ENCODE data around the gene THOC5.
"Not testable (repeated sequence)": the region's sequence is repeated elsewhere in the genome, so short reads cannot be mapped to it uniquely, and the experiment has no call there.

Gene THOC5

DNA sequence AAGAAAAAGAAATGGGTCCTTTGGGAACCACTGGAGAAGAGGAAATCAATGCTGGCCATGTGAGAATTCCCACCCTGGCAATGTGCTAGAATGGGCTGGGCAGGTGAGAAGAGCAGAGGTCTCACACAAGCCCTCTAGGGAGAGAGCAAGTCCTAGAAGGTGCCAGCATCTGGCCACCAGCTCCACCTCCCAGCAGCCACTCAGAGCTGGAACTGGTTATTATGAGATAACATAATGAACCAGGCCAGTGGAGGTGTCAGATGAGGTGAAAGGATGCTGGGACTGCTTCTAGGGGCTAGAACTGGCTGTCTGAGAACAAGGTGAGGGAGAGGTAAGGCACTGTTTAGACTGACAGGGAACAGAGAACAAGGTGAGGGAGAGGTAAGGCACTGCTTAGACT lies 44.3 kb downstream of the THOC5 start:
- no peak for DNase-seq

DNA sequence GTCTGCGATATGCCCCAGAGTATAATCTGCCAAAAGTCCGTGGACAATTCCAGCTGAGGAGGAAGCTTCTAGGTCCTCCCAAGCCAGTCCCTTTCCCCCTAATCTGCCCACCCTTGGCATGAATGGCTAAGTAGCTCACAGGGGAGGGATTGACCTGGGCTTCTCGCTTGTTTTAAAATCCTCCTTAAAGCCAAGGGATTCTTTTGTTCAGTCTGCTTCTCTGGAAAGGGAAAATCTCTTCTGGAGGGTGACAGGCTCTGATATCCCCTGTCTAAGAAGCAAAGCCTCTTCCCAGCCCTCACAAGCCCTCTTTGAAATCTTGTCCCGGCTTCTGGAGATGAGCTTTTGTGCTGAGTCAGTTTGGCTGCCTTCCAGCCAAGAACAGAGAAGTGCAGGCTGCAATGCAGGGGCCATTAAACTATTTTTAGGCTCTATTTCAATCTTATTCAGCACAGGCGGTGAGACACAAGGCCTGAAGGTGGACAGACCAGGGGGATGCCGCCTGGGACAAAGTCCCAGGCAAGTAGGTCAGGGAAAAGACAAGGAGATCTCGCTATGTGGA lies 49.7 kb downstream of the THOC5 start:
- DNase-seq, result peak; percentile 14

DNA sequence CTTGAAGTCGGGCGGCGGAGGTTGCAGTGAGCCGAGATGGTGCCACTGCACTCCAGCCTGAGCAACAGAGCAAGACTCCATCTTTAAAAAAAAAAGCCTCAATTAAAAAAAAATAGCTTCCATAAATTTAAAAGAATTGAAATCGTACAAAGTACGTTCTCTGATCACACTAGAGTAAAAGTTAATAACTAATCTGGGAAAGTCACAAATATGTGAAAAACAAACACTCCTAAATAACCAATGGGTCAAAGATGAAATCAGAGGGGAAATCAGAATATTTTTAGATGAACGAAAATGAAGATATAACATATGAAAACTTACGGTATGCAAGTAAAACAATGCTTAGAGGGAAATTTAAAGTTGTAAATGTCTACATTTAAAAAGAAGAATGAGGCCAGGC lies 53.7 kb downstream of the THOC5 start:
- no peak for DNase-seq

DNA sequence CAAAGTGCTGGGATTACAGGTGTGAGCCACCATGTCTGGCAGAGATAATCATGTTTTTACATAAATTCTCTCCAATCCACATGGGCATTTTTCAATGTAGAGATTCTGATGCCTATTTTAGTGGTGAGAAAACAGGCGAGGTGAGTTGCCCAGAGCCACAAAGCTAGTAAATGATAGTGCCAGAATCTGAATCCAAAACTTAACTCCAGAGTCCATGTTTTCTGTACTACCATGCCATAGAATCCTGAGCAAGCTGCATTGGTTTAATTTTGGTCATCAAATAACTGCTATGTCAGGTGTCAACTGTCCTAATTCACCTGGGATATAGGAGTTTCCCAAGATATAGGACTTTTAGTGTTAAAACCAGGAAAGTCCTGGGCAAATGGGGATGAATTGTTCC lies 59.9 kb downstream of the THOC5 start:
- DNase-seq, result no peak

DNA sequence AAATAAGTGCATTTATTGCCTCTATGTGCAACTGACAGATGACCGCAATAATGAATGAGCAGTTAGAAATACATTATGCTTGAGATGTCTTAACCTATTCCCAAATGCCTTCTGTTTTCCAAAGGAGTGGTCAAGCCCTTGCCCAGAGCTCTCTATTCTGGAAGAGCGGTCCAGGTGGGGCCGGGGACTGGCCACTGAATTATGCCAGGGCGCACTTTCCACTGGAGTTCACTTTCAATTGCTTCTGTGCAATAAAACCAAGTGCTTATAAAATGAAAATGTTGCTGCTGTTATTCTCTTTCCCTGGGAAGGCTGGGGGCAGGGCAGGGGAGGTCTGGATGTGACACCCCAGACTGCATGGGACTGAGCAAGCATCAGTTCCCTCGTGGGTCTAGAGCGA lies 62.5 kb downstream of the THOC5 start:
- DNase-seq, result no peak

DNA sequence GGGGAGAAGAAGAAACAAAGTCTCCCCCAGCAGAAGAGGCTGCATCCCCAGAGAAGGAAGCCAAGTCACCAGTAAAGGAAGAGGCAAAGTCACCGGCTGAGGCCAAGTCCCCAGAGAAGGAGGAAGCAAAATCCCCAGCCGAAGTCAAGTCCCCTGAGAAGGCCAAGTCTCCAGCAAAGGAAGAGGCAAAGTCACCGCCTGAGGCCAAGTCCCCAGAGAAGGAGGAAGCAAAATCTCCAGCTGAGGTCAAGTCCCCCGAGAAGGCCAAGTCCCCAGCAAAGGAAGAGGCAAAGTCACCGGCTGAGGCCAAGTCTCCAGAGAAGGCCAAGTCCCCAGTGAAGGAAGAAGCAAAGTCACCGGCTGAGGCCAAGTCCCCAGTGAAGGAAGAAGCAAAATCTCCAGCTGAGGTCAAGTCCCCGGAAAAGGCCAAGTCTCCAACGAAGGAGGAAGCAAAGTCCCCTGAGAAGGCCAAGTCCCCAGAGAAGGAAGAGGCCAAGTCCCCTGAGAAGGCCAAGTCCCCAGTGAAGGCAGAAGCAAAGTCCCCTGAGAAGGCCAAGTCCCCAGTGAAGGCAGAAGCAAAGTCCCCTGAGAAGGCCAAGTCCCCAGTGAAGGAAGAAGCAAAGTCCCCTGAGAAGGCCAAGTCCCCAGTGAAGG lies 64.3 kb downstream of the THOC5 start:
- DNase-seq, result not testable (repeated sequence)

DNA sequence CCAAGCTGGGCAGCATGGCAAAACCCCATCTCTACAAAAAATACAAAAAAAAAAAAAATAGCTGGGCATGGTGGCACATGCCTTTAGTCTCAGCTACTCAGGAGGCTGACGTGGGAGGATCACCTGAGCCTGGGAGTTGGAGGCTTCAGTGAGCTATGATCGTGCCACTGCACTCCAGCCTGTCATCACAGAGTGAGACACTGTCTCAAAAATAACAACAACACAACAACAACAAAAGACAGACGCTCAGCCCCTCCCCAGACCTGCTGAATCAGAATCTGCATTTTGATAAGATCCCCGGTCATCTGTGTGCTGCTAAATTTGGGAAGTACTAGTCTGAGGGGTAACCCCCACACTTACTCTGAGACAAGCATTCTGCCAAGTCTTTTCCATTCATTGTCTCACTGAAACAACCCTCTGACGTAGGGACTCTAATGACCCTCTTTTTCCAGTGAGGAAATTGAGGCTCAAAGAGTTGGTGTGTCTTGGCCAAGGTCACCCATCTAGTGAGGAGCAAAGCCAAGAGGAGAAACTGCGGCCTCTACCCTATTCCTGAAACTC lies 66.1 kb downstream of the THOC5 start:
- no peak for DNase-seq

DNA sequence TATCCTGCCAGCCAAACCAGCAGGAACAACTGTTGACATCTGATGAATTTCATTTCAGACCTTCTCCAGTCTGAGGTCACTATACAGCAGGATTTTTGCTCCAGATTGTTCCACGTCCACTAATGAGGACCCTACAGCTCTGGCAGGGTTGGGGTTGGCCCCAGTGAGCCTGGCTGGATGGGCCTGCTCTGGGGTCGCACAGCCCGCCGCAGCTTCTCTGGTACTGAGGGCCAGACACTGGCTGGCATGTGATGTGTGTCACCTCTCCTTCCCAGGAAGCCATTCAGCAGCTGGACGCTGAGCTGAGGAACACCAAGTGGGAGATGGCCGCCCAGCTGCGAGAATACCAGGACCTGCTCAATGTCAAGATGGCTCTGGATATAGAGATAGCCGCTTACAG lies 68.1 kb downstream of the THOC5 start:
- DNase-seq, result no peak

DNA sequence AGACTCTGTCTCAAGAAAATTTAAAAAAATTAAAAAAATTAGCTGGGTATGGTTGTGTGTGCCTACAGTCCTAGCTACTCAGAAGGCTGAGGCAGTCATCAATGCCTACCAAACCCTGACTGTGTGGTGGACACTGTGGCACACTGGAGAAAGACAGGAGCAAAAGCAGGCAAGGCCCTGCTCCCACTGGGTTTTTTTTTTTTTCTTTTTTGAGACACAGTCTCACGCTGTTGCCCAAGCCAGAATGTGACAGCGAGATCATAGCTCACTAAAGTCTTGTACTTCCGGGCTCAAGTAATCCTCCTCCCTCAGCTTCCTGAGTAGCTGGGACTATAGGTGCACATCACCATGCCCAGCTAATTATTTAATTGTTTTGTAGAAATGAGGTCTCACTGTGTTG lies 68.9 kb downstream of the THOC5 start:
- no peak for DNase-seq

DNA sequence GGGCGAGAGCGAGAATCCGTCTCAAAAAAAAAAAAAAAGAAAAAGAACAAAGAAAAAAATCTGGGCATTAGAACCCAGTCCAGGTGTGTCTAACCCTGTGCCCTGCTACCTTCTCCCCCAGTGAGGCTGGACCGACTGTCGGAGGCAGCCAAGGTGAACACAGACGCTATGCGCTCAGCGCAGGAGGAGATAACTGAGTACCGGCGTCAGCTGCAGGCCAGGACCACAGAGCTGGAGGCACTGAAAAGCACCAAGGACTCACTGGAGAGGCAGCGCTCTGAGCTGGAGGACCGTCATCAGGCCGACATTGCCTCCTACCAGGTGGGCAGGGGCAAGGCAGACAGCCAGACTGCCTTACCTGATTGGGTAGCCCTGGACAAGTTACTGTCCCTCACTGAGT lies 70.3 kb downstream of the THOC5 start:
- DNase-seq, result no peak

DNA sequence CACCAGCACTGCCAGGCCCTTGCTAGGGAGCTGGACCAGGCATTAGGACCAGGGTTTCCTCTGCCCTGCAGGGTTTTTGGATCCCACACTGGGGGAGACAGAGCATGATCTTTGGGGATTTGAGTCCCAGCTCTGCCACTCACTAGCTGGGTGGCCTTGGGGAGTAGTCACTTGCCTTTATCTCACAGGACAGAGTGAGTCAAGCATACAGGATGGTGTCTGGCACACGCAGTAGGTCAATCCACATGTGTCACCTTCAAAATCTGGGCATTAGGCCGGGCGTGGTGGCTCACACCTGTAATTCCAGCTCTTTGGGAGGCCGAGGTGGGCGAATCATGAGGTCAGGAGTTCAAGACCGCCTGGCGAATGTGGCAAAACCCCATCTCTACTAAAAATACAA lies 70.8 kb downstream of the THOC5 start:
- no peak for DNase-seq

DNA sequence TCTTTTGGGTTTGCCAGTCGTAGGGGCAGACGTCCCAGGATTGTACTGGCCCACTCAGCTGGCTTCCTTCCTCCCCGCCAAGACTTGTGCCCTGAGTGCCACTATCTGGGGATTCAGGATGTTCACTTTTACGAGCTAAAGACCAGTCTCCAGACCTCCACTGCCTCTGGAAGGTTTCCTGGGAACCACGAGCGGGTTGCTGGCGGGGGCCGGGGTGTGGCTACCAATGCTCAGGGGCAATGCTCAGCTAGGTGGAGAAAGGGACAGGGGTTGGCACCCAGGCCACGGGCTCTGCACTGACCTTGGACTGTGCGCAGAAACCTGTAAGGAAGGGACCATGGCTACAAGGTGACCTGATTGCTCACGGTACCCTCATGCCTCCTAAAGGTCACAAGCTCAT lies 71.3 kb downstream of the THOC5 start:
- no peak for DNase-seq

DNA sequence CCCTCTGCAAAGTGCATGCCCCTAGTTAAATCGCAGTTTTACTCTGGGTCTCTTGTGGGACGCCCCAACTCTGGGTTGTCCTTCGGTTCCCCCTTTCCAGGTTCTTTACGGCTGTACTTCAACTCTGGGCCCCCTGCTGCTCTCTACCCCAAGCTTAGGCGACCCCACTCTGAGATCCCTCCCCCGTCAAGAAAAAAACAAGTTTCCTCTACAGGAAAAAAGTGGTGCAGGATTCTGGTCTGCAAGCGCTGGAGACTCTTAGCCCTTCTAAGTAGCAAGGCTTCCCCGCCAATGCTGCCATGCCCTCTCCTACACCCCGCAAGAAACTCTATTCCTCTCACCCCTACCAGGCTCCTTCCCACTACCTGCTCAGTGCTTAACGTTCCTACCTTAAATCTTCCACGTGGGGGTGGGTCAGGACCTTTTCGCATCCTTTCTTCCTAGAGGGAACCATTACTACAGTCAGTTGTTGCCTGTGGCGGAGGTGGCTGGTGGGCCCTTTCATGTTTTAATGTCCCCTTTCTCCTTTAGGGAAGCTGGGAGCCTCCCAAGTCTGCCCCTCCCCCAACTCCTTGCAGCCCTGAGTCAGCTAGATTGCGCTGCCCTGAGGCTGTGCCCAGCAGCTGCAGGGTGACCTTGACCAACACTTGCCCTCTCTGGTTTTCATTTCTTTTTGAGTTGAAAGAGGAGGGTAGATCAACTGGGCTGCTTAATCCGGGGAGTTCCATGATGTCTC lies 72.1 kb downstream of the THOC5 start:
- no peak for DNase-seq

DNA sequence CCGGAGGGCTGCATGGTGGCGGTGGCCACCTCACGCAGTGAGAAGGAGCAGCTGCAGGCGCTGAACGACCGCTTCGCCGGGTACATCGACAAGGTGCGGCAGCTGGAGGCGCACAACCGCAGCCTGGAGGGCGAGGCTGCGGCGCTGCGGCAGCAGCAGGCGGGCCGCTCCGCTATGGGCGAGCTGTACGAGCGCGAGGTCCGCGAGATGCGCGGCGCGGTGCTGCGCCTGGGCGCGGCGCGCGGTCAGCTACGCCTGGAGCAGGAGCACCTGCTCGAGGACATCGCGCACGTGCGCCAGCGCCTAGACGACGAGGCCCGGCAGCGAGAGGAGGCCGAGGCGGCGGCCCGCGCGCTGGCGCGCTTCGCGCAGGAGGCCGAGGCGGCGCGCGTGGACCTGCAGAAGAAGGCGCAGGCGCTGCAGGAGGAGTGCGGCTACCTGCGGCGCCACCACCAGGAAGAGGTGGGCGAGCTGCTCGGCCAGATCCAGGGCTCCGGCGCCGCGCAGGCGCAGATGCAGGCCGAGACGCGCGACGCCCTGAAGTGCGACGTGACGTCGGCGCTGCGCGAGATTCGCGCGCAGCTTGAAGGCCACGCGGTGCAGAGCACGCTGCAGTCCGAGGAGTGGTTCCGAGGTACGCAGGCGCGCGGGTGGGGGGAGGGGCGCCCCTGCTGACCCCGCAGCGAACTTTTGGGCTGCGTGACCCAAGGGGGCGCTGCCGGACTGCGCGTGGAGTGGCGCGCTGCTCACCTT lies 72.9 kb downstream of the THOC5 start:
- DNase-seq, result no peak

DNA sequence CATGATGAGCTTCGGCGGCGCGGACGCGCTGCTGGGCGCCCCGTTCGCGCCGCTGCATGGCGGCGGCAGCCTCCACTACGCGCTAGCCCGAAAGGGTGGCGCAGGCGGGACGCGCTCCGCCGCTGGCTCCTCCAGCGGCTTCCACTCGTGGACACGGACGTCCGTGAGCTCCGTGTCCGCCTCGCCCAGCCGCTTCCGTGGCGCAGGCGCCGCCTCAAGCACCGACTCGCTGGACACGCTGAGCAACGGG lies 73.4 kb downstream of the THOC5 start:
- no peak for DNase-seq

DNA sequence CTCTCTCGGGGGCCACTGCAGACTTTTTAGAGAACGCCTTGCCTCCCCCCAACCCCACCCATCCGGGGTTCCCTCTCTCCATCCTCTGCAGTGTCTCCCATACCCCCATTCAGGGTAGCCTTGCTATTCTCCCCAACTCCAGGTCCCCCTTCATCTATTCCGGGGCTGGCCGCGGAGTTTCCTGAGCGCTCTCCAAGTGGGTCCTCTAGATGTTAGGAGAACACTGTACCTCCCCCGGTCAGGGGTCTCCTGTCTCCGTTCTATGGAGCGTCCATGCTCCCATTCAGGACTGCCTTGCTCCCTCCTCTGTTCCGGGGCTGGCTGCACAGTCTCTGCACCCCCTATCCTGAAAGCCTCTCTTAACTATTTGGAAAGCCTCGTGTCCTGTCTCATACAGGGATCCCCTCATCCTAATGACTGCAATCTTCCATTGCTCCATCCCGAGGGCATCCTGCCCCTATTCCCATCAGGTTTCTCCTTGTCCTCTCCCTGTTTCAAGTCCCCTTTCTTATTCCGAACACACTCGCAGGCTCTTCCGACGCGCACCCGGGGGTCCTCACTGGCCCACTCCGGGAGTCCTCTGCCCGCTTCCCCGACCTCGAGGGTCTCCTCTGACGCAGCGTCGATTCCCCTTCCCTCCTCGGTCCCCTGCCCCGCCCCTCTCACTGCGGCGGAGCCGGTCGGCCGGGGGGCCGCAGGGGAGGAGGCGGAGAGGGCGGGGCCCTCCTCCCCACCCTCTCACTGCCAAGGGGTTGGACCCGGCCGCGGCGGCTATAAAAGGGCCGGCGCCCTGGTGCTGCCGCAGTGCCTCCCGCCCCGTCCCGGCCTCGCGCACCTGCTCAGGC lies 73.9 kb downstream of the THOC5 start, which contains the start of gene NEFH:
Gene NEFH (plus strand): TSS at position 802 of the 845 bp plus-strand sequence. CDS start 45 bp downstream, outside the sequence.
- DNase-seq, result no peak

DNA sequence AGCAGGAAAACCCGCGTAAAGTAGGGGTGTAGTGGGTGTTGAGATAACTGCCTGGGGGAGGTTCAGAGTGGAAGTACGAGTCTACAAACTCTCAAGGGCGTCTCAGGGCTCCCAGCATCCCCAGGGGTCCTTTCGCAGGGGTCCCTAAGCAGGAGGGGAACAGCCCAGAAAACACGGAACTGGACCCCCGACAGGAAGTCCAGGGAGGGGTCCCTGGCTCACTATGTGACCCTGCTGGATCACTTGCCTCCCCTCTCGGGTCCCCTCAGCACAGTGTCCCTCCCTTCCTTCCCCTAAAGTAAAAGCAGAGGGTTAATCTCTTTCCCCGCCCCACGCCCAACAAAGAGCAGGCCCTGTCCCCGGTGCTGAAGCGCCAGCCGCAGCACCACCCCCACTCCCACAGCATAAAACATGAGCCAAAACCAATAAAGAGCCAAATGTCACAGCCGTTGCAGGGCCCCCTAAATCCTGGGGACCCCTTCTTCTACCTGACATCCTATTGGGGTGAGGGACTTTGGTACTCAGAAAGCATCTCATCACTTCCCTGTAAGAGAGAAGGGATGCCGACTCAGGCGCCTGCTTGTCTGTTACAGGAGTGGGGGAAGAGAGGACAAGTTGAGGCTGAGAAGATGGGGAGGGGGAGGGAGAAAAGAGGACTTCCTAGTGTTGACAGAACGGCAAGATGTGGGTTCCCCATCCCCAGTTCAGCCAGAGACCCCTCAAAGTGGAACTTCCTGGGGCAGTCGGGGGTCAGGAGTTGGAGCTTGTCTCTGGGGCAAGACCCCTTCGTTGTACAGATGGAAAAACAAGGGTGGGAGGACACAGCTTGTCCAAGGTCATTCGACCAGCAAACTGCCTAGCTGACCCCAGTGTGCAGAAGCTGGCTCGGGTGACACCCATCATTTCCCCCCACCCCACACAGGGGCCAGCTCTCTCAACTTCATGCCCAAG lies 75.0 kb downstream of the THOC5 start:
- DNase-seq, result no peak

DNA sequence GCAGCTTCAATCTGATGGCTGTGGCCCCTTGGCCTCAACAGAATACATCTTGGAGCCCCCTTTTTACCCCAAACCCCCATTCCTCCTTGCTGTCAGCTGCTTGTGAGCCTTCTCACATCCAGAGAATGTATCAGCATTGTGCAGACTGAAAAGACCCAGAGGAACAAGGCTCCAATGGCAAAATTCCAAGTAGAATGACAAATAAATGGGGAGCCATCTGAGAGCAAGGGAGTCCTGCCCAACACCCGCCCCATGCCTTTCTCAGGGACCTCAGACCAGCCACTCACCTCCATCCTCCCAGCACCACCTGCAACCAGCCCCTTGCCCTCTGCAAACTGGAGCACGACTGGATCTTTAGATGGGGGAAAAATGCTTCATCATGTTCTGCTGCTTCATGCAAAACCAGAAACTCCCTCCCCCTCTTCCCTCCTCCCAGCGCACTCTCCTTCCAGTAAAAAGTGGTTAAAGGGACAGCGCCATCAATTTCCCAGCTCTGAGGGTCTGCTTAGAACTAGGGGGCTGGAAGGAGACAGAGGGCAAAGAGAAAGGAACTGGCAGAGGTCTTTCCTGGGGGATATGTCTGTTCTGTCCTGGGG lies 75.7 kb downstream of the THOC5 start:
- no peak for DNase-seq

DNA sequence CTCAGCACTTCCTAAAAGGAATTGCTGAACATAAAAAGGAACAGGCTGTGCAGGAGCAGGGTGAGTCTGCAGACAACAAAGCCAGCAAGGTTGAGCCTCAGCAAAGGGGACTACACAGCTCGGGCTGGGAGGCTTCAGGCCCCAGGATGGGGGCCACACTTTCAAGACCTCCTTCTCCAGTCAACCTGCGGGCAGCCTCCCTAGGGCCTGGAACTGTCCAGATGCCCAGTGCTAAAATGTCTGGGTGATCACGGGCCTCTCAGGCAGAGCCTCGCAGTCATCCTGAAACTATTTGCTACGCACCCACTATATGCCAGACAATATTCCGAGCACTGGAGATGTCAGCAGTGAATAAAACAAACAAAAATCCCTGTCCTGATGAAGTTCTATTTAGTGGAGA lies 77.4 kb downstream of the THOC5 start:
- no peak for DNase-seq

DNA sequence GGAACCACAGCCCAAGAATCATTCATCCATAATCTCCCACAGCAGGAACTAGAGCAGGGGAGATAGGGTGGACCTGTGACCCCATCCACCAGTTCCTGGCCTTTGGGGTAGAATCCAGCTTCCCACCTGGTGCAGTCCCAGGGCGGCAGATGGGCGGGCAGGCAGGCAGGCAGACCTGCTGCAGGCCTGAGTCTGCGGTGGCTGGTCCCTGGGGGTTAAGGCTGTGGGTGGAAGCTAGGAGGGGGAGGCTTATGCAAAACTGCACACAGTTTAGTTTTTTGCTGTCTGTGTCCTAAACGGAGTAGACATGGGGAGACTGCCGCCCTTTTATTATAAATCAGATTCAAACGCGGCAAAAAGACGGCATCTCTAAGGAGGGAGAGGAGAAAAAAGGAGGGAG lies 78.0 kb downstream of the THOC5 start:
- DNase-seq, result no peak

DNA sequence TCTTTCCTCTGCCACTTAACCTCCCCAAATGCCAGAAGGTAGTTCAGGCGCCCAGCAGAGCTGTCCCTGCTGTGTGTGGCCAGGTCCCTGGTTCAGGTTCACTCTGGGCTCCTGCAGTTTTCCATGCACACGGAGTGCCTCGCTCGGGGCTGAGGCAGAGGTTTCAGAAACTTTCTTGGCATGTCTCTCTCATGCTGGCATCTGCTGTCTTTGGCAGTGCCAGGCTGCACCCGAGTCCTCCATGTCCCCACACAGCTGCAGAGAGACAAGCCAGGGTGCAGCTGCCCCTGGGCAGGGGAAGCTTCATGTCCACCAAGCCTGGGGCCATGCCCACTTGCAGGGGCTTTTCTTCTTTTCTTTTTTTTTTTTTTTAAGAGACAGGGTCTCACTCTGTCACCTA lies 80.6 kb downstream of the THOC5 start:
- DNase-seq, result no peak

Data from NCI-H524 treated with DMSO at 0.1 percent for 48 hours (cell line).